GM19240 (cell line): Measurements from ENCODE around the gene LRRC15.

Source experiments
- DNase-seq: peaks from one replicate; pipeline ENCODE4 v3.0.0; 2011; ENCODE audit warnings: low spot score; ENCODE audit not compliant: insufficient read length

LRRC15 gene

DNA sequence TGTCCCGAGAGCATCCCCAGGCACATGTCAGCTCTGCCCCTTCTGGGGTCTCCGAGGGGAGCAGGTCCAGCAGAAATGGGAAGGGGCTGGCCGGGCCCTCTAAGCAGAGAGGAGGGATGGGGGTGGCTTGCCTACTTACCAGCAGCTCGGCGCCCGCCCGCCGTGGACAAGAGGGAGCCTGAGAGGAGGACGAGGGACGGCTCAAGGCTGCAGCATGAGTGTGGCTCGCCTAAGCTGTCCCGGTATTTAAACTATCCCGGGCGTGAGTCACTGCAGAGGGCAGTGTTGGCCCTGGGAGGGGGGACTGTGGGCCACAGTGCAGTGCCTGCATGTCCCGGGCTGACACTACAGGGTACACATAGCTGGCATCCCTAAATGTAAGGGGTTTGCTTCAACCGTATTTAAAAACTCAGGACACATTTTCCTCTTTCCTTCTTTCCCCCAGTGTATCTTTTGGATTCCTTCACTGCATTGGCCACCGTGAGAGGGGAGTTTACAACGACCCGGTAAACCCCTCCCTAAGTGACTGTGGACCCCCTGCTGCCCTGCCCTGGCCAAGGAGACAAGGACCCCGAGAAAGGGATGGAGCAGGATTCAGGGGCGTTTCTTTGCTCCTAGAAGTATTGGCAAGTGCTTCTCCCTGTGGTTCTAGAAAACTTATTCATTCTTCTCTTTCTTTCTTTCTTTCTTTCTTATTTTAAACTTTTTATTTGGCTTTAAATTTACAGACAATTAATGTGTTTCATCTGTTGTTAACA, at the start of gene LRRC15:
TSS of gene LRRC15 (minus strand) at position 222 of the 758 bp plus-strand sequence. CDS start 8,700 bp downstream, outside the sequence.
- no peak for DNase-seq

DNA sequence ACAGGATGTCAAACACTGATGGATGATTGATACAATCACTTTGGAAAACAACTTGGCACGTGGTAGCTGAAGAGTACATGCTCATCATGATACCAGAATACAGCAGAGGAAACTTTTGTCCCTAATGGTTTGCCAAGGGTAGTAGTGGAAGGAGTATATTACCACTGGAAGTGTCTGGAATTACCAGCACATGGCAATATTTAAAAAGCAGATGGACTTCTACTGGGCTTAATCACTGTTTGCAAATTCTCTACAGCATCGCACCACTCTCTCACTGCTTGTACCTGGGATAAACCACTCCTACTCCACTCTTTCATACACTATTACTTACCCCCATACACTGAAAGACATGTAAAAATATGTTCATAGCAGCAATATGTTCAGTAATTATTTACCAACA, 49.1 kb upstream of the LRRC15 start:
- DNase-seq, result no peak

DNA sequence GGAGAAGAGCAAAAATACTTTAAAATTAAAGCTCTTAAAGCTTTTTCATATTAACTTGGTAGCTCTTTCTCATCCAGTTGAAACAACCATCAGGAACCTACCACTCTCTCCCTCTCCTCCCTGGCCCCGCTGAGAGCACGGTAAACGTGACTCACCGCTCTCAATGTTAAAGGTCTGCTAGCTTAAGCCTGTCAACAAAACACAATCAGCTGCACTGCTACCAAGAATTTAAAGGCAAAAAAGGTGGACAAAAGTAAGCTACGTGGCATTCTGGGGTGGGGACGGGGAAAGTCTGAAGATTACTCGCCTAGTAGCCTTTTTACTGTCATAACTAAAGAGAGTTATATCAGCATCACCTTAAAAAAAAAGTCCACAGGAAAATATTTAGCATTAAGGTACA, 37.9 kb upstream of the LRRC15 start:
- DNase-seq, result no peak

GRCh38 chr3:194405766-194406165, 36.2 kb upstream of the LRRC15 start:
- DNase-seq, result no peak

DNA sequence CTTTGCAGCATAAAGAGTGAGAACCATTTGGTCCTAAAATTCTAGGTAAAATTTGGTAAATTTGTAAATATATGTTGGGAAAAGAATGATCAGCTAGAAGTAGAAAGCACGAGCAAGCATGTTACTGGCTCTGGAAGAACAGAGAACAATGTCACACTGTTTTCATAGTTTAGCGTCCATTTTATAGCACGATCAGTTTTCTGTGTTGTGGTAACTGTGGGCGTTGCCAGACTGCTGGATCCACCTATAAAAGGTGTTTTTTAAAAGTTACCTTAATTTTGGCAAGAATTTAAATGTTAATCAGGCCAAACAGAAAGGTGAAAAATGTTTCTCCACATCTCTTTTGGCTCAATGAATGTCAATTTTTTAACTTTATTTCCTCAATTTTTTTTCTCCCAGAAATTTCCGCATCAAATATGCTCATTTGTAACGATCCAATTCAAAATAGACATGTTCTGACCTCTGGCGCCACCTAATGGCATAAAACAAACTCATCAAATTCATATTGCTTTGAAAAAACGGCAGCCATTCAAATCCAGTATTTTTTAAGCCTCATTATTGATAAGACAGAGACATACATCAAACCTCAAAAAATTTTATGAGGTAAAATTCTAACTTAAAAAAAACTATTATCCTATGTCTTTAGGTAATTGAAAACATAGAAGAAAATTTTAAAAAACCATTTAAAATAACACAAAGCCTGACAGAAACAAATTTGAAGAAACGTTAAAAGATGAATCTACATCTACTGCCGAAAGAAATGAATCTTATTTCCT, 35.0 kb upstream of the LRRC15 start:
- no peak for DNase-seq

GRCh38 chr3:194401868-194402329, 32.4 kb upstream of the LRRC15 start:
- no peak for DNase-seq

GRCh38 chr3:194401346-194401745, 31.8 kb upstream of the LRRC15 start:
- DNase-seq, result no peak

- no peak for DNase-seq
These were observed 30.4 kb upstream of the LRRC15 start for GRCh38 chr3:194399874-194400411.

DNA sequence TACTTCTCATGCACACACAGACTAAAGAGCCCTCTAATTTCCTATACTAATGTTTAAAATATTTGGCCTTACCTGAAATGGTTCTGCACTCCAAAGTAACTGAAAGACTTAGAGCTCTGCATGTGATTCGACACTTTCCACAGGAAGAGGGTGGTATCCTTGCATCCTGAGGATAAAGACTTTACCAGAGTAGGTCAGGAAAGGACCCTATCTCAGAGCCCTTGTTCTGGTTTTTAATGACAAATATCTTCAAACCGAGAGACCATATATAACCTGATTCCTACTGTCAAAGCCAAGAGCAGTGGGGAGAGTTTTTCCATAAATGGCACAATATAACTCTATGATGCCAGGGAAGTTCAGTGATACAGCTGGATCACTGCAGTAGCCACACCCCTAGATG, 29.6 kb upstream of the LRRC15 start, which contains the start of gene GP5:
TSS of gene GP5 (minus strand) at position 101 of the 400 bp plus-strand sequence. CDS start 984 bp downstream, outside the sequence.
- no peak for DNase-seq

GRCh38 chr3:194397757-194398312, 28.3 kb upstream of the LRRC15 start:
- DNase-seq, result no peak

- no peak for DNase-seq
These were observed 27.6 kb upstream of the LRRC15 start for GRCh38 chr3:194396859-194397756.

GRCh38 chr3:194396539-194396858, 27.0 kb upstream of the LRRC15 start:
- DNase-seq, result no peak

DNA sequence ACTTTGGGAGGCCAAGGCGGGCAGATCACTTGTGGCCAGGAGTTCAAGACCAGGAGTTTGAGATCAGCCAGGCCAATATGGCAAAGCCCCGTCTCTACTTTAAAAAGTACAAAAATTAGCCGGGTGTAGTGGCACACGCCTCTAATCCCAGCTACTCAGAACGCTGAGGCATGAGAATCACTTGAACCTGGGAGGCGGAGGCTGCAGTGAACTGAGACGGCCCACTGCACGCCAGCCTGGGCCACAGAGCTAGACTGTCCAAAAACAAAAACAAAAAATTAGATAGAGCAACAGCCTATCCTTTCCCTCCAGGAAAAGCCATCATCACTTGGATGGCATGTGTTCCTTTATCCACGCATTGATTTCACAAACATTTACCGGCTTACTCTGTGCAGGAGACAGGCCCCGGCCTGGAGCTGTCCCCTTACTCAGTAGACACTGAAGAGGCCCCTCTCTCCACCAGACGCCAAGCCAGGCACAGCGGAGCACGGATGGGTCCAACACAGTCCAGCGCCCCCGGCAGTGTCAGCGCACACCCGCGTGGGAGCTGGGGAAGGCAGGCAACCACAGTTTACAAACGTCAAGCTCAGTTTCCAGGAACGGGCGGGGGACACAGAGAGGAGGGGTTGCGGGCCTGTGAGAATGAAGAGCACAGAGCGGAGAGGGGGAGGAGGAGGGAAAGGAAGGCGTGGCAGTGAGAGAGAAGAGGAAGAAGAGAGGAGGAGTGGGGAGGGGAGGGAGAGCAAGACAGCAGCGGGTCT, 26.4 kb upstream of the LRRC15 start:
- no peak for DNase-seq

GRCh38 chr3:194395212-194395611, 25.7 kb upstream of the LRRC15 start:
- no peak for DNase-seq

DNA sequence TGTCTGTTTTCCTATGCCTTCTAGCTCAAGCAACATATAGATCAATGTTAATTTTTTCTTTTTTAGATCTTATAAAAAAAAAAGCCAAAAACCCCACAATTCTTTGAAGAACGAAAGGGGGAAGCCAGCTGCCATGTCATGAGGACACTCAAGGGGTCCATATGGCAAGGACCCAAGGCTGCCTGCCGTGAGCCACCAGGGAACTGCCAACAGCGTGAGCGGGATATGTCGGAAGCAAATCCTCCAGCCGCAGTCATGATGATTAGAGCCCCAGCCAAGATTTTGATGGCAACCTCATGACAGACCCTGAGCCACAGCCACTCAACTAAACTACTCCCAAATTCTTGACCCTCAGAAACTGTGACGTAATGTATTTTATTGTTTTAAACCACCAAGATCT, 23.0 kb upstream of the LRRC15 start:
- DNase-seq, result no peak

- DNase-seq, result no peak
These were observed 21.3 kb upstream of the LRRC15 start for GRCh38 chr3:194390835-194391234.

DNA sequence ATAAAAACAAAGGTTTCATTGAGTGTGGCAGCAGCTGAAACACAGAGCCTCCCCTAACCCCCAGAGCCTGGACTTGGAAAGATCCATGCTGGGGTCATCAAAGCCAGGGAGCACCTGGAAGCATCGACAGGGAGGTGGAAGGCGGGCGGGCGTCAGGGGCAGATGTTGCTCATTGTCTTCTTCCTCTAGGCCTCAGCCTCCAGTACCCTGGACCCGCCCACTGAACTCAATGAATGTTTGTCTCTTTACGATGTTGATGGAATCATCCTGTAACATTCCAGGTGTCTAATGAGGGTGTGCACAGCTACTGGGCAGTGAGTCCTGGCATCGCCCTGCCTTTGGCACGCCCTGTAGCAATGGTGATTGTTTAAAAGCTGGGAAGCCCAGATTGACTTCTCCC, 19.7 kb upstream of the LRRC15 start:
- DNase-seq, result no peak

DNA sequence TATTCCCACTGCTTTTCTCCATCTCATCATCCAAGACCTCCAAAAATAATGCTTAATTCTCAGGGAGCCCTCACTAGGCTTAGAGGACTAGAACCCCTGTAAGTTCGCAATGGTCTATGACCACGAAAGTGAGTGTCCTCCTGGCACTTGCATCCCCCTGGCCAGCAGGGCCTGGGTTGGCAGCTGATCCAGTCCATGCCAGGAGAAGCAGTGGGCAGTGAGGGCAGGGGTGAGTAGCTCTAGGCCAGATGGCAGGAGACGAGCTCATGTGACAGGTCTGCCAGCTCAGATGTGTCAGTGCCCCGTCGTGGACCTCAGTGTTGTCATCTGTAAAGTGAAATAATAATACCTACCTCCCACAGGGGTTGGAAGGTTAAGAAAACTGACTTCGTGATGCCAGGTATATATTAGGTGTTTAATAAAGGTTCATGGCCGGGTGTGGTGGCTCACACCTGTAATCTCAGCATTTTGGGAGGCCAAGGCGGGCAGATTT, 18.4 kb upstream of the LRRC15 start:
- no peak for DNase-seq

- DNase-seq, result no peak
These were observed 17.7 kb upstream of the LRRC15 start for GRCh38 chr3:194387276-194387675.

- no peak for DNase-seq
These were observed 17.1 kb upstream of the LRRC15 start for GRCh38 chr3:194386648-194387047.
